GM12874 (cell line): Measurements from ENCODE around the gene GPR17.

Experiments
- CTCF ChIP-seq: IDR thresholded peaks from 2 replicates; pipeline ENCODE4 v1.5.1; 2011; ENCODE audit warnings: low read depth, mild to moderate bottlenecking, control low read depth, low read length, moderate library complexity; ENCODE audit not compliant: insufficient read depth

GPR17 gene

DNA sequence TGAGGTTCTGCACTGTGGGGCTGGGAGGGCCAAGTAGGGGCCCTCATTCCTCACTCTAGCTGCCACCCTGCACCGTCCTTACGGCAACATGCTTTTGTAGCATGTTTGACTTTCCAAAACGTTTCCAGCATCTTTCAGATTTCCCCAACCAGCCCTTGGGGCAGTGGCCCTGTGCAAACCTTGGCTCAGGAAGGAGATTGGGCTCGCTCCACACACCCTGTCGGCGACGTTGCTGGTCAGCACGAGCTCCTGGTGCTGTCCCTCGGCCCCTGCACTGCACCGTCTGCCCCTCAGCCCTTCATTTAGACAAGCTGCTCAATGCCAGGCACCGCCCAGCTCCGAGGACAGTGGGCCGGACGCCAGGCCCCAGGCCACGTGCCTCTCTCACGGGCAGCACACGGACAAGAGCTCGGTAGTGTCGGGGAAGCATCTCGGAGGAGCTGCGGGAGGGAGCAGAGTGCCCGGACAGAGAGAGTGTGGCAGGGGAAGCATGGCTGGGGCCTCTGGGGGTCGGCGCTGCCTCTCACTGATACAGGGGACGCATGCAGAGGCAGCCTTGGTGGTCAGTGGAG, 6.9 kb downstream of the GPR17 start:
- TF ChIP-seq CTCF, result no peak

DNA sequence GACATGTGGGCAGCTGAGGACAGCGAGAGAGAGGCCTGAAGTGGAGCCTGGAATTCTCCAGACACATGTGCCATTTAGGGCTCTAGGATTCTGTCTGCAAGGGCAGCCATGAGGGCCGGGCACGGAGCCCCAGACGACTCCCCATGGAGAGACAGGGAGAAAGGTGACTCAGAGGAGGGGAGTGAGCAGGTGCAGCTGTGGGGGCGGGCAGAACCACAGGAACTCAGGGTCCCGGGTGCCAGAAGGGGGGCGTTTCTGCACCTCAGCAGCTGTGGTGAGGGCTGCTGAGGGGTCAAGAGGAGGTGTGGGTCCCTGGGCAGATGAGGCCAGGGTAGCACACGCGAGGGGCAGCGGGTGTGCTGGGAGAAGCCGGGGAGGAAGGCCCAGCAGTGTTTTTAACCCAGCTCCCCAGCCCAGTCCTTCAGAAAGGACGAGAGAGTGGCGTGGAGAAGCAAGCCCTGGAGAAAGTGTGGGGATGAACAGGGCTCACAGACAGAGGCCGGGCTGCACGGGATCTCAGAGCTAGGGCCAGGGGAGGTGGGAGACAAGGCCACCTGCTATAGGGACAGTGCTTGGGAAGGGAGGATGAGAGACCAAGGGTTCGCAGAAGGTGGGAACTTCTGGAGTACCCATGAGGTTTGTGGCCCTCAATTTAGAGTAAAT, 7.6 kb downstream of the GPR17 start:
- no peak for TF ChIP-seq CTCF

- TF ChIP-seq CTCF, result no peak
These were observed 8.3 kb downstream of the GPR17 start for GRCh38 chr2:127654084-127654837.

DNA sequence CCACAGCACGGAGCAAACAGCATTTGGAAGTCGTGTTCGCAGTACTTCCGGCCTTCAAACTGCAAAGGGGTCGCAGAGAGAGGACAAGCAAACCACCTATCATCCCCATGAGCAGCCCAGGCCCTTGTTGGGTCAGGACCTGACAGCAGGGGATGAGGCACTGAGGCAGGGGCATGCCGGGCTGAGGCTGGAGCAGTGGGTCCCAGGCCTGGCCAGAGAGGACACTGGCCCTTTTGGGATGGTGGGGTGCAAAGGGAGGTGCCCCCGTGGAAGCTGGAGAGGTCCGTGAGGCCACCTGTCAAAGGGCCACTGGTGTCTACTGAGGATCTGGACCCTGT, 8.9 kb downstream of the GPR17 start:
- TF ChIP-seq CTCF, result no peak

GRCh38 chr2:127655209-127656073, 9.5 kb downstream of the GPR17 start:
- no peak for TF ChIP-seq CTCF

- TF ChIP-seq CTCF, result no peak
These were observed 10.7 kb downstream of the GPR17 start for GRCh38 chr2:127656569-127657231.

DNA sequence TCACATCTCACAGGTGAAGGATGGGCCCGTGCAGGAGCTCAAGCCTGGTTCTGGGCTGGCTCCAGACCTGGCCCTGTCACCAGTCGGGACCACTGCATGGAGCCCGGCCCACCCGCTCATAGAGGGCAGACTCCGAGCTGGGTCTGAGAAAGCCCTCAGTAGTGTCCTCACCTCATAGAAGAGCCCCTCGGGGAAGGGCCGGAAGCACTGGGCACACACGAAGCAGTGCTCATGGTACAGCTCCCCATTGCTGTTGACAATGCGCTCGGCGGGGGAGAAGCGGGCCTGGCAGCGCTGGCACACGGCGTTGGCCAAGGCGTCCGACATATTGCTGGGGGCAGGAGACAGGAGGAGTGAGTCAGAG, 11.3 kb downstream of the GPR17 start:
- TF ChIP-seq CTCF, result no peak
